Measurements from ENCODE around the gene RBMX2.

Gene RBMX2

DNA sequence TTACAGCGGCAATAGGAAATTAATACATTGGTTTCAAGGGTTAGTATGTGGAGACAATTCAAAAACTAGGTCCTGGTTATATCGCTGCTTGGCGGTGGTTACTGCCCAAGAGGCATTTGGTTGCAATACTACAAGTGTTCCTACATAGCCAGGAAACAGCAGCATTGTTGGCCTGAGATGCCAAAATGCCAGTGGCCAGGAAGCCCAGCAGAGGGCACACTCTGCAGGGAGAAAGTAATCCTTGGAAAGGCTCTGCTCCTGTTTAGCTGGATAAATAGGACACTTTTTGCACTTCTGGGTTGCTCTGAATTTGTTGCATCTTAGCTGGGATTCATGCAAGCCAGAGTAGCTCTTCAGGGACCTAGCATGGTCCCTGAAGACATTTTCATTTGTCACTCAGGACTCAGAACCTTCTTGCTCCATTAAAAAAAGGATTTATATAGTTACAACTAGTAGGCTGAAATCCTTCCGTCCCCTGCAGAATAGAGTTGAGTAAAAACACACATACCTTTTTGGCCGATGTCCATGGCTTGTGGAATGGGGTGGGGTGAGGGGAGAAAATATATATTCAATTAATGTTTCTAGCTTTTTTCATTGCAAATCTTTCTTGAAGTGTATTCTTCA is 8.2 kb upstream of the RBMX2 start:
- DNase-seq: peak; percentile 58
- H3K9me3 ChIP-seq (ENCODE audit: severe bottlenecking): no peaks in the 10 kb centered on the region
- H3K27ac ChIP-seq: no peak overlapping the region
- H3K4me3 ChIP-seq (ENCODE audit: low read depth, low read length): no peak overlapping the region
- TF ChIP-seq, protein P1, sequence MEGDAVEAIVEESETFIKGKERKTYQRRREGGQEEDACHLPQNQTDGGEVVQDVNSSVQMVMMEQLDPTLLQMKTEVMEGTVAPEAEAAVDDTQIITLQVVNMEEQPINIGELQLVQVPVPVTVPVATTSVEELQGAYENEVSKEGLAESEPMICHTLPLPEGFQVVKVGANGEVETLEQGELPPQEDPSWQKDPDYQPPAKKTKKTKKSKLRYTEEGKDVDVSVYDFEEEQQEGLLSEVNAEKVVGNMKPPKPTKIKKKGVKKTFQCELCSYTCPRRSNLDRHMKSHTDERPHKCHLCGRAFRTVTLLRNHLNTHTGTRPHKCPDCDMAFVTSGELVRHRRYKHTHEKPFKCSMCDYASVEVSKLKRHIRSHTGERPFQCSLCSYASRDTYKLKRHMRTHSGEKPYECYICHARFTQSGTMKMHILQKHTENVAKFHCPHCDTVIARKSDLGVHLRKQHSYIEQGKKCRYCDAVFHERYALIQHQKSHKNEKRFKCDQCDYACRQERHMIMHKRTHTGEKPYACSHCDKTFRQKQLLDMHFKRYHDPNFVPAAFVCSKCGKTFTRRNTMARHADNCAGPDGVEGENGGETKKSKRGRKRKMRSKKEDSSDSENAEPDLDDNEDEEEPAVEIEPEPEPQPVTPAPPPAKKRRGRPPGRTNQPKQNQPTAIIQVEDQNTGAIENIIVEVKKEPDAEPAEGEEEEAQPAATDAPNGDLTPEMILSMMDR (IDR thresholded peaks at IDR 0.05; ENCODE audit: low read depth, low read length): peak; percentile 75
- peaks cover 3% of the 10 kb centered on the region for H3K27me3 ChIP-seq (ENCODE audit: insufficient read depth, low read depth, severe bottlenecking)
- no peaks in the 10 kb centered on the region for H3K36me3 ChIP-seq

DNA sequence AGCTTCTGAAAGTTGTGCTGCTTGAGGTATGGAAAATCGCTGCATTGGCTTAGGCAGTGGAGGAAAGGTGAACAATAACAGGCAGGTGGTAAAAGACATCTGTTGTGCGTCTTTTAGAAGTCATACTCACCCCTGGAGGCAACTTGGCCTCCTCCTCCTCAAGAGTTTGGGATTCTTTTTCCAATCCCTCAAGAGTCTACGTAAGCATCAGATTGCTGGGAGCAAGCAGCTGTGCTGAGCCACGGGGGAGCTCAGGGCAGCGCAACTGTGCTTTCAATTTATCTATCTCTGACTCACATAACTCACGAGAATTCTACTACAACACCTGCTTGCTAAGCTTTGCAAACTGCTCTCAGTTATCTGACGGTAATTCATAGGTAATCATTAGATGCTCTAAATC is 6.4 kb upstream of the RBMX2 start:
- Histone ChIP-seq H3K27ac (no peak overlapping the region), H3K36me3 (no peaks in the 10 kb centered on the region), H3K27me3 (ENCODE audit: insufficient read depth, low read depth, severe bottlenecking) (peaks cover 3% of the 10 kb centered on the region), H3K4me3 (ENCODE audit: low read depth, low read length) (no peak overlapping the region), H3K9me3 (ENCODE audit: severe bottlenecking) (no peaks in the 10 kb centered on the region)
- TF ChIP-seq, protein P1 (IDR thresholded peaks at IDR 0.05; ENCODE audit: low read depth, low read length): no peak
- no peak for DNase-seq

DNA sequence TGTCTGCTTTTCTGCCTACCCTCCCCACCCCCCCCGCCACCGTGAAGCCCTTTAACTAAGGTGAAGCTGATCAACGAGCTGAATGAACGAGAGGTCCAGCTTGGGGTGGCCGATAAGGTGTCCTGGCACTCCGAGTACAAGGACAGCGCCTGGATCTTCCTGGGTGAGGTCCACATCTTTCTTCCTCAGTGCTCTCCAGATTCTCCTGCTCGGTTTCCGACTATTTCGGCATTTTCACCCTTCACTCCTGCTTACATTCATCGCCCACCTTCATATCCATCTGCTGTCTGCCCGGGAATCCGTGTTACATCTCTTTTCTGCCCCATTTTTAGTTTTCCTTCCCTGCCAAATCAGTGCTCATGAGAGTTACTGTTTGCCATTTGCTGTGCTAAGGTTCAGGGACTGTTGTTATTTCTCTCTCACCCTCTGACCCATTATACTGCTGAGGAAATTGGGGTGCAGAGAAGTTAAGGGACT is 459 bp downstream of the RBMX2 start:
- H3K9me3 ChIP-seq (ENCODE audit: severe bottlenecking): no peaks in the 10 kb centered on the region
- no peaks in the 10 kb centered on the region for H3K27me3 ChIP-seq (ENCODE audit: insufficient read depth, low read depth, severe bottlenecking)
- DNase-seq: no peak
- H3K4me3 ChIP-seq (ENCODE audit: low read depth, low read length): peak overlapping the region; percentile 50
- TF ChIP-seq, protein P1 (IDR thresholded peaks at IDR 0.05; ENCODE audit: low read depth, low read length): no peak
- peaks cover 14% of the 10 kb centered on the region for H3K36me3 ChIP-seq
- peak overlapping the region; percentile 73 for H3K27ac ChIP-seq

- H3K9me3 ChIP-seq (ENCODE audit: severe bottlenecking): no peaks in the 10 kb centered on the region
- peaks cover 11% of the 10 kb centered on the region for H3K27me3 ChIP-seq (ENCODE audit: insufficient read depth, low read depth, severe bottlenecking)
- DNase-seq: no peak
- TF ChIP-seq, protein P1 (IDR thresholded peaks at IDR 0.05; ENCODE audit: low read depth, low read length): no peak
- no peak overlapping the region for H3K4me3 ChIP-seq (ENCODE audit: low read depth, low read length)
- no peak overlapping the region for H3K27ac ChIP-seq
- H3K36me3 ChIP-seq: peaks cover 14% of the 10 kb centered on the region
Measured at GRCh38 chrX:130413415-130413814, 11.6 kb downstream of the RBMX2 start.

DNA sequence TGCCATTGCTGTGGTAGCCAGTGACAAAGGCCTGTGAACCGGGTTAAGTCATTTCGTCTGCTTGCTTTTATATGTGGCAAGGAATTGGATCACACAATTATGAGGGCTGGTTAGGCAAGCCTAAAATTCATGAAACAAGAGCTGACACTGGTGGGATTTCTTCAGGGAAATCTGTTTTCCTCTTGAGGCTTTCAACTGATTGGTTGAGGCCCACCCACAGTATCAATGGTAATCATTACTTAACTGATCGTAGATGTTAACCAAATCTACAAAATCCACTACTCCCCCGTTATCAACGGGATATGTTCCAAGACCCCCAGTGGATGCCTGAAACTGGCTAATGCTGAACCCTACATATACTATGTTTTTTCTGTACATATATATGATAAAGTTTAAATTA is 13.0 kb downstream of the RBMX2 start:
- Histone ChIP-seq H3K4me3 (ENCODE audit: low read depth, low read length) (no peak overlapping the region), H3K36me3 (peaks cover 2% of the 10 kb centered on the region), H3K27me3 (ENCODE audit: insufficient read depth, low read depth, severe bottlenecking) (peaks cover 8% of the 10 kb centered on the region), H3K27ac (no peak overlapping the region), H3K9me3 (ENCODE audit: severe bottlenecking) (no peaks in the 10 kb centered on the region)
- no peak for DNase-seq
- TF ChIP-seq, protein P1 (IDR thresholded peaks at IDR 0.05; ENCODE audit: low read depth, low read length): no peak

DNA sequence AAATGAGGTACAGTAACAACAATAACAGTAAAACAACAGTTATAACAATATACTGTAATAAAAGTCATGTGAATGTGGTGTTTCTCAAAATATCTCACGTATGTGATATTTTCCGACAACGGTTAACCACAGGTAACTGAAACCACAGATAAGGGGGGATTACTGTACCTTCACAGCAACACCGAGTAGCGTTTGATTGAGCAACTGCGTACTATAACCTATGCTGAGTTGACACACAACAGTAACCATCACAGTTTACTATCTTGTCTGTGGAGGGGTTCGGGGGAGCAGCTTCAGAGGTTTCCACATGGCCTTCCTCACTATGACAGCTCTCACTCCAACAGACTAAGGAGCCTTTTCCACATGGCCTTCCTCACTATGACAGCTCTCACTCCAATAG is 13.4 kb downstream of the RBMX2 start:
- Histone ChIP-seq H3K9me3 (ENCODE audit: severe bottlenecking) (no peaks in the 10 kb centered on the region), H3K4me3 (ENCODE audit: low read depth, low read length) (no peak overlapping the region), H3K27ac (no peak overlapping the region), H3K36me3 (no peaks in the 10 kb centered on the region; the same call in none of the 2 replicates), H3K27me3 (ENCODE audit: insufficient read depth, low read depth, severe bottlenecking) (peaks cover 8% of the 10 kb centered on the region)
- TF ChIP-seq, protein P1 (IDR thresholded peaks at IDR 0.05; ENCODE audit: low read depth, low read length): no peak
- DNase-seq: no peak

All from WERI-Rb-1 (cell line).